Hepatocyte (in vitro differentiated cells): ENCODE data around the gene CHID1. TPM values are rescaled to one million over a fixed set of nuclear protein-coding genes. Genes with fewer than 3 reads are reported as not detected.
A peak's percentile ranks its signal among the peaks of the same experiment; 100 is the strongest.

Experiments
- DNase-seq: peaks from one replicate; pipeline ENCODE4 v3.0.0-alpha.2; 2016; ENCODE audit warnings: low spot score
- H2AFZ ChIP-seq: fragments of 200-600 bp; sonication (generic); 2 replicates; pipeline ENCODE4 v1.6.0; 2016; ENCODE audit warnings: antibody characterized with exemption, mild to moderate bottlenecking
- H3K27ac ChIP-seq: fragments of 200-600 bp; sonication (generic); 2 replicates; pipeline ENCODE4 v1.5.1; 2016; ENCODE audit warnings: mild to moderate bottlenecking
- H3K27me3 ChIP-seq: fragments of 200-600 bp; sonication (generic); 2 replicates; pipeline ENCODE4 v1.6.1; 2016
- H3K36me3 ChIP-seq: fragments of 200-600 bp; sonication (generic); replicated peaks from 2 replicates; pipeline ENCODE4 v1.5.1; 2016; ENCODE audit warnings: low read depth; ENCODE audit not compliant: insufficient read depth
- H3K4me1 ChIP-seq: fragments of 200-600 bp; sonication (generic); 2 replicates; pipeline ENCODE4 v1.5.1; 2016; ENCODE audit warnings: mild to moderate bottlenecking, moderate library complexity; ENCODE audit not compliant: insufficient read depth
- H3K4me2 ChIP-seq: fragments of 200-600 bp; sonication (generic); 2 replicates; pipeline ENCODE4 v1.6.0; 2016
- H3K4me3 ChIP-seq: fragments of 200-600 bp; sonication (generic); 2 replicates; pipeline ENCODE4 v1.5.1; 2016; ENCODE audit warnings: mild to moderate bottlenecking
- H3K79me2 ChIP-seq: fragments of 200-600 bp; sonication (generic); 2 replicates; pipeline ENCODE4 v1.6.0; 2017; ENCODE audit warnings: mild to moderate bottlenecking
- H3K9me2 ChIP-seq: fragments of 200-600 bp; sonication (generic); replicated peaks from 2 replicates; pipeline ENCODE4 v1.6.0; 2017; ENCODE audit warnings: mild to moderate bottlenecking; ENCODE audit not compliant: insufficient read depth
- H3K9me3 ChIP-seq: fragments of 200-600 bp; sonication (generic); 2 replicates; pipeline ENCODE4 v1.5.1; 2016; ENCODE audit warnings: low read depth, mild to moderate bottlenecking
- H4K20me1 ChIP-seq: fragments of 200-600 bp; sonication (generic); 2 replicates; pipeline ENCODE4 v1.6.0; 2016; ENCODE audit warnings: mild to moderate bottlenecking; ENCODE audit not compliant: insufficient read depth, poor library complexity, severe bottlenecking
- CTCF ChIP-seq: fragments of 200-600 bp; sonication (generic); IDR thresholded peaks from 2 replicates; pipeline ENCODE4 v1.5.1; 2016; ENCODE audit warnings: antibody characterized with exemption, mild to moderate bottlenecking; ENCODE audit not compliant: poor library complexity
- EZH2 ChIP-seq: fragments of 200-600 bp; sonication (generic); IDR thresholded peaks from 2 replicates; pipeline ENCODE4 v1.6.1; 2016; ENCODE audit warnings: antibody characterized with exemption, mild to moderate bottlenecking, borderline replicate concordance
- EZH2phosphoT487 ChIP-seq: fragments of 200-600 bp; sonication (generic); IDR thresholded peaks from one replicate; pipeline ENCODE4 v1.6.1; 2018; ENCODE audit warnings: antibody characterized with exemption, mild to moderate bottlenecking, low read depth, moderate library complexity; ENCODE audit not compliant: unreplicated experiment, severe bottlenecking
- WGBS: methylation state at CpG from one replicate; pipeline ENCODE4 v1.1.6; 2016; ENCODE audit warnings: low lambda C conversion rate; ENCODE audit errors: missing lambda C conversion rate; 5-methylcytosine and 5-hydroxymethylcytosine counted together
- polyA plus RNA-seq: library from polyadenylated mRNA; unstranded; fragments of >200 nt; fragmentation: Nextera tagmentation; extraction: Ambion mirVana; gene quantifications from 2 replicates; pipeline ENCODE4 v1.2.1, GENCODE V29; 2016
- total RNA-seq: library from RNA; depleted of rRNA; stranded (reverse); fragments of >200 nt; gene quantifications from 2 replicates; pipeline ENCODE4 v1.2.3, GENCODE V29; 2014

CHID1 gene
- total and polyA plus RNA-seq, 2 experiments from 2014 or later: 92.4 to 155 TPM

DNA sequence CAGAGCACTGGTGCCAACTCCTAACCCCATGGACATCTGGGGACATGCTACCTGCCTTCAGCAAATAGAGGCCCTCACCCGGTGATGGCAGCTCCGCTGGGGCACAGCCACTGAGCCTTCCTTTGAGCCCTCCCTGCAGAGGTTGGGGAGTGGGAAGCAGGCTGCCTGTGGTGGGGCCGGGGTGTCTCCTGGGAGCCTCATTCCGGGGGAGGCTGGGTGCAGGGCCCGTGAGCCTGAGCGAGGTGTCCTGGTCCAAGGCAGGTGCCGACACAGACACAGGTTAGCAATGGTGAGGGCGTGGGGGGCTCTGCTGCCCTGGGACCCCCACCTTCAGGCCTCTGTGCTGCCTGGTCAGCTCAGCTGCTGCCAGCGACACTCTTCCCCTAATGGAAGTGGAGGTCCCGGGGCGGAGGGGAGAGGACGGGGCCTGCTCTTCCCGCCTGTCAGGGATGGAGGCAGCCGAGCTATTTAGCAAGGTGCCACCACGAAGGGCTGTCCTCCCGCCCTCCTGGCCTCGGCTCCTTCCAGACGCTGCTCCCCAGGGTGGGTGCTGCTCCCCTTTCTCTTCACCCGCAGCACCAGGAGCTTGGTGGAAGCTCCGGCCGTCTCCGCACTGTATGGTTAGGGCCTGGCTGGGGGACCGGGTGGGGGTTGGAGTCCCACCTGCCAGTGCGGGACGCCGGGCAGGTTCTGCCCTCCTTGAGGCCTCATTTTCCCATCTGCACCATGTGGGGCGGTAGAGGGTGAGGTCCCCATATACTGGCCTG, 56.7 kb downstream of the CHID1 start:
- Histone ChIP-seq H2AFZ (no peak overlapping the region), H3K9me3 (no peaks in the 10 kb centered on the region), H3K9me2 (no peaks in the 10 kb centered on the region), H4K20me1 (peaks cover 15% of the 10 kb centered on the region), H3K4me2 (no peak overlapping the region), H3K4me1 (peaks cover 15% of the 10 kb centered on the region), H3K36me3 (no peaks in the 10 kb centered on the region), H3K27me3 (peaks cover 4% of the 10 kb centered on the region), H3K79me2 (no peaks in the 10 kb centered on the region), H3K27ac (no peak overlapping the region), H3K4me3 (no peak overlapping the region)
- no peak for DNase-seq
- WGBS: 92% methylated on average over 27 of the region's 27 CpGs
- no peak for TF ChIP-seq CTCF
- no peak for TF ChIP-seq EZH2phosphoT487
- TF ChIP-seq EZH2: no peak

- H3K4me2 ChIP-seq: no peak overlapping the region
- H3K4me1 ChIP-seq: peaks cover 23% of the 10 kb centered on the region
- peaks cover 4% of the 10 kb centered on the region for H3K27me3 ChIP-seq
- 82% methylated on average over 9 of the region's 15 CpGs for WGBS
- H3K27ac ChIP-seq: no peak overlapping the region
- H4K20me1 ChIP-seq: peaks cover 18% of the 10 kb centered on the region
- DNase-seq: no peak
- H3K4me3 ChIP-seq: no peak overlapping the region
- no peaks in the 10 kb centered on the region for H3K9me3 ChIP-seq
- no peaks in the 10 kb centered on the region for H3K79me2 ChIP-seq
- no peaks in the 10 kb centered on the region for H3K36me3 ChIP-seq
- no peak overlapping the region for H2AFZ ChIP-seq
- H3K9me2 ChIP-seq: no peaks in the 10 kb centered on the region
- TF ChIP-seq CTCF (no peak), EZH2 (no peak), EZH2phosphoT487 (no peak)
Observed at GRCh38 chr11:852762-853161, 57.8 kb downstream of the CHID1 start.

GRCh38 chr11:850775-851763, 59.5 kb downstream of the CHID1 start:
- Histone ChIP-seq H3K9me2 (no peaks in the 10 kb centered on the region), H3K4me2 (peak overlapping the region; percentile 96), H3K27ac (no peak overlapping the region), H3K79me2 (no peaks in the 10 kb centered on the region), H2AFZ (no peak overlapping the region), H3K27me3 (peaks cover 4% of the 10 kb centered on the region), H3K4me1 (peaks cover 29% of the 10 kb centered on the region), H3K9me3 (no peaks in the 10 kb centered on the region), H3K4me3 (no peak overlapping the region), H4K20me1 (peaks cover 18% of the 10 kb centered on the region), H3K36me3 (no peaks in the 10 kb centered on the region)
- TF ChIP-seq CTCF (peak; percentile 14), EZH2 (no peak)
- no peak for DNase-seq
- 23% methylated on average over 25 of the region's 28 CpGs for WGBS
